PFSK-1 (cell line): ENCODE measurements around the gene ZBED2.

ENCODE experiments used
- POLR2AphosphoS5 ChIP-seq: IDR thresholded peaks from 2 replicates; pipeline ENCODE4 v1.6.1; 2012; ENCODE audit warnings: low read depth, mild to moderate bottlenecking, control low read depth, low read length, moderate library complexity
- REST ChIP-seq, 2 experiments: IDR thresholded peaks; 2 replicates each; pipeline versions ENCODE4 v1.6.1 to v1.8.0; 2011 to 2012; ENCODE audit warnings: low read depth in 2 of 2, low read length in 2 of 2, control low read depth in 1 of 2, inconsistent platforms in 1 of 2, mild to moderate bottlenecking in 1 of 2, moderate library complexity in 1 of 2; ENCODE audit not compliant: insufficient read depth in 1 of 2
- SIN3A ChIP-seq: IDR thresholded peaks from 2 replicates; pipeline ENCODE4 v1.6.1; 2012; ENCODE audit warnings: mild to moderate bottlenecking, low read length, moderate library complexity, borderline replicate concordance; ENCODE audit not compliant: insufficient read depth
- TAF1 ChIP-seq: IDR thresholded peaks from 2 replicates; pipeline ENCODE4 v1.6.1; 2012; ENCODE audit warnings: low read length, control low read depth, borderline replicate concordance; ENCODE audit not compliant: insufficient read depth

- no peak for TF ChIP-seq SIN3A
- no peak for TF ChIP-seq REST (IDR thresholded peaks at IDR 0.05; ENCODE audit: insufficient read depth in 1 of 2, low read depth in 2 of 2, low read length in 2 of 2)
- TF ChIP-seq POLR2AphosphoS5, result no peak
- no peak for TF ChIP-seq TAF1
Observed at GRCh38 chr3:111584744-111585143, 10.4 kb downstream of the ZBED2 start.
